OCI-M1 (cell line): ENCODE results near the gene SHB.

Experiments used
- DNase-seq: peaks from one replicate; lab custom pipeline; 2025; lab: John Stamatoyannopoulos, UW

SHB gene

DNA sequence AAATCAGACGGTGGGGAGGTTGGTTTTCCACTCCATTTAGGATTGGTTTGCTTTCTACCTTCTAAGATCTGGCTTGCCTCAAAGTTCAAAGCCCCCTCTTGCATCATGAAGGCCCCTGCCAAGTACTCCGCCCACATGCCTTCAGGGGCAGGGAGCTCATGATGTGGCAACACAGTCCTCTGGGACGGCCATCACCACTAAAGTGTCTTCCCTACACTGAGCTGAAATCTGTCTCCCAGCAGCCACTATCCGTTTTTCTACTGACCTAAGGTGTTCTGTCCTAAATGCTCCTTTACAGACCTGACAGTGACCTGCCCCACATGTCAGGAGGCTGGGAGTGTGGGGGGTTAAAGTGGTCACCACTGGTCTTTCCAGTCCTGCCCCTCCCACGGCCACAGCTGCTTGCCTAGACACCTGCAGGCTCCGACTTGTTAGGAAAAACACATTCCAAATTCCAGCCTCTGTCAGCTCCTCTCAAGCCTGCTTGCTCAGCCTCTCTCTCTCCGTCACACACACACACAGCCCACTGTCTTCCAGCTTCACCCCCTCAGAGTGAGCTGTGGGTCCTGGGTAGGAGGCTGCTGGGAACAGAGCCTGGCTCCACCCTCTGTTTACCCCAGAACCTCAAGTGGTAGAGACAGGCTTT is 44.9 kb downstream of the SHB start:
- peak; percentile 11 for DNase-seq

DNA sequence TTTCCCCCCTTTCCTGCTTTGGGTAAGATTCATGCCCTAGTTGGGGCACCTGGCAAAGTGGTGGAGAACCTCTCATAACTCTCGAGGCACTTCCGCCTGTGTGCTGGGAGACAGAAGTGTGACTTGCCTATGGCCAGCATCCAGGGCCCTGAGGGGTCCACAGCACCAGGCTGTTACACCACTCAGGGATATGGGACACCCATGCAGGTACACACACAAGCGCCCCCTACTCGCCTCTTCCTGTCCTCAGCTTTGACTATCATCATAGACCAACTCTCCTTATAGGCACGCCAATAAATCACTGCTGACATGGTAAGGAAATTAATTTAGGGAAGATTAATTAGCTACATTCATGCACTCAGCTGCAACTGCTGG is 45.4 kb downstream of the SHB start:
- DNase-seq = no peak

DNA sequence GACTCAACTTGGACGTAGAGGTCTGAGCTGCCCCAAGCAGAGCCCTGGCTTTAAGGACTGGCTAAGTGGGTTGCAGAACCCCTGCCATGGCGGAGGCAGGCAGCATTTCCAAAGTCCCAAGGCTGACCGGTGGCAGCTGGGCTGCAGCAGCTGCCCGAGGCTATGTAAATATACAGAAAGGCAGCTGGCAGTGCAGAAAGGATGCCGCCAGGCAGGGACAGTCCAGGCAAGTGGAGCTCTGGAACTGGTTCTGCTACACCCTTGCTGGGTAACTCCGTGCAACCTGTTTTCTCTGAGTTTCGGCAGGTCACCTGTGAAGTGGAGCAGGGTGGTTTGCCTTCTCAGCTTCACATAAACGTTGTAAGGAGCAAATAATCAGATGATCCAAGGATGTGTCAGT is 46.0 kb downstream of the SHB start:
- no peak for DNase-seq

GRCh38 chr9:38022203-38022895 is 46.7 kb downstream of the SHB start:
- no peak for DNase-seq

- DNase-seq = peak; percentile 23
Observed at GRCh38 chr9:38020151-38021076, 48.6 kb downstream of the SHB start.

DNA sequence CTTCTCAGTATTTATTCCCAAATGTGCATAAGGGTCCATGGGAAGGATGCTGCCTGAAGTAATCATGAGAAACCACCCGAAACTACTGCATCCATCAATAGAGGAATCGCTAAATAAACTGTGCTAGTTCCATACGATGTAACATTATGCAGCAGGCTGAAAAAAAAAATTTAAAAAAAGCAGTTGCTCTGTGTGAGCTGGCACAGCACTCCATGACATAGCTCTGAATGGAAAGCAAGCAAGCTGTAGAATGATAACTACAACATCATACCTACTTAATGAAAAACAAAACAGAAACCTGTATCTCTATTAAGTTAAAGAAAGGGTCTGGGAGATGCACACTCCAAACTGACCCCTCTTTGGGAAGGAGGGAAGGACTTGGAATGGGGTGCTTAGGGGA is 49.3 kb downstream of the SHB start:
- no peak for DNase-seq

GRCh38 chr9:38018958-38019602 is 49.9 kb downstream of the SHB start:
- DNase-seq = no peak

GRCh38 chr9:38018241-38018957 is 50.6 kb downstream of the SHB start:
- DNase-seq = no peak

- DNase-seq = no peak
Observed at GRCh38 chr9:38017885-38018186, 51.2 kb downstream of the SHB start.

- no peak for DNase-seq
Observed at GRCh38 chr9:38017149-38017884, 51.7 kb downstream of the SHB start.

GRCh38 chr9:38016375-38017135 is 52.5 kb downstream of the SHB start:
- no peak for DNase-seq

- DNase-seq = no peak
Observed at GRCh38 chr9:38015906-38016305, 53.1 kb downstream of the SHB start.

DNA sequence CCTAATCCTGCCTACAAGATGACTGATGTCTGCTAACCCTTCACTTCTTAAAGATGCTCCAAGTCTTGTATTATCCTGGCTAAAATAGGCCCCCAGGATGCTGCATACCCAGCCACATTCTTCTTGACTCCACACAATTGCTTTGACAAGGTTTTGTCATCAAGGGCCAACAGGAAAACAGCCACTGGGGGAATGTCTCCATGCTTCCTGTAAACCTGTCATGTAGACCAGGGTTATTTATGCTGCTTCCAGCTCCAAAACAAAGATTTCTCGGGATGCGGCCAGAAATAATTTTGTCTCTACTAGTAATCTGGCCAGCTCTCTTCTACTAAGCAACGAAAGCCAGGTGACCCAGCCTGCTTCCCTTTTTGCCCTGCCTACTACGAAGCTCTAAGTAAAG is 53.8 kb downstream of the SHB start:
- DNase-seq = no peak

GRCh38 chr9:38012767-38013450 is 56.1 kb downstream of the SHB start:
- no peak for DNase-seq

DNA sequence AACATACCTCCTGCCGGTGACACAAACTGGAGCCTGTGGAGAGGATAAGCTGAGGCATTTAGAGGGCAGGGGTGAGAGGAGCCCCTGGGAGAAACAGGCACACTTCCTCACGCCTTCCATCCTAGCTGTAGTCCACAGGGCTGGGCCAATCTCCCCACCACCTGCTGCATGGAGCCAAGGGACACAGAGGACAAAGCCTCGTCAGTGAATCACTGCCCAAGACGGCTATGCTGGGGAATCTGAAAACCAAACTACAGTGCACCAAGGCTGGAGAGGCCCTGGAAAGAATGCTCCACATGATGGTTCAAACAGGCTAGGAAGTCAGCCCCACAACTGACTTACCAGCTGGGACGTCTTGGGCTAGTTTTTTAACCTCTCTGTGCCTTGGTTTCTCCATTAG is 57.0 kb downstream of the SHB start:
- DNase-seq = no peak

GRCh38 chr9:38010918-38011704 is 57.9 kb downstream of the SHB start:
- DNase-seq = no peak

DNA sequence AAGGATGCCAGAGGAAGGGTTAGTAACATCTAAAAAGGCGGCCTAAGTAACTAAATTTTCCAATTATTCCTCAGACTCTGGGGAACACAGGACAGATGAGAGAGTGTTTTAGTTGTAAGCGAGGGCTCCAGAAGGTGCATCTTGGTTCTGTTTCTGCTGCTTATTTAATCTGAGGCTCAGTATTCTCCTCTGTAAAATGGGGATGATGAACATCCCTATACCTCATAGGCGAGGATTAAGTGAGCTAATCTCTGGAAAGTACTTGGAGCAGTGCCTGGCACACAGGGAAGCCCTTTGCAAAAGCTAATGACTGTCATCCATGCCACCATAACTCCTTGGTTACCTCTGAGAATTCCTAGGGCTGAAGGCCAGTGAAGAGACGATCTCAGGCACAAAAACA is 59.0 kb downstream of the SHB start:
- DNase-seq = no peak

- DNase-seq = no peak
Observed at GRCh38 chr9:38009035-38009501, 60.0 kb downstream of the SHB start.
